ENCODE measurements around the gene TNFAIP8L3.

- TF ChIP-seq SP1 (IDR thresholded peaks at IDR 0.05) (no peak), EGR1 (IDR thresholded peaks at IDR 0.05; ENCODE audit: low read depth in 2 of 2) (no peak), RAD21 (IDR thresholded peaks at IDR 0.05) (no peak), YY1 (IDR thresholded peaks at IDR 0.05) (no peak), GABPA (IDR thresholded peaks at IDR 0.05 in 1 of 2, conservative IDR thresholded peaks at IDR 0.05 in 1 of 2) (no peak), FOXA1 (IDR thresholded peaks at IDR 0.05) (no peak), JUND (IDR thresholded peaks at IDR 0.05) (no peak), HNF4G (IDR thresholded peaks at IDR 0.05) (no peak), TAF1 (conservative IDR thresholded peaks at IDR 0.05) (no peak), RXRA (IDR thresholded peaks at IDR 0.05) (no peak)
- TF ChIP-seq, protein P1, sequence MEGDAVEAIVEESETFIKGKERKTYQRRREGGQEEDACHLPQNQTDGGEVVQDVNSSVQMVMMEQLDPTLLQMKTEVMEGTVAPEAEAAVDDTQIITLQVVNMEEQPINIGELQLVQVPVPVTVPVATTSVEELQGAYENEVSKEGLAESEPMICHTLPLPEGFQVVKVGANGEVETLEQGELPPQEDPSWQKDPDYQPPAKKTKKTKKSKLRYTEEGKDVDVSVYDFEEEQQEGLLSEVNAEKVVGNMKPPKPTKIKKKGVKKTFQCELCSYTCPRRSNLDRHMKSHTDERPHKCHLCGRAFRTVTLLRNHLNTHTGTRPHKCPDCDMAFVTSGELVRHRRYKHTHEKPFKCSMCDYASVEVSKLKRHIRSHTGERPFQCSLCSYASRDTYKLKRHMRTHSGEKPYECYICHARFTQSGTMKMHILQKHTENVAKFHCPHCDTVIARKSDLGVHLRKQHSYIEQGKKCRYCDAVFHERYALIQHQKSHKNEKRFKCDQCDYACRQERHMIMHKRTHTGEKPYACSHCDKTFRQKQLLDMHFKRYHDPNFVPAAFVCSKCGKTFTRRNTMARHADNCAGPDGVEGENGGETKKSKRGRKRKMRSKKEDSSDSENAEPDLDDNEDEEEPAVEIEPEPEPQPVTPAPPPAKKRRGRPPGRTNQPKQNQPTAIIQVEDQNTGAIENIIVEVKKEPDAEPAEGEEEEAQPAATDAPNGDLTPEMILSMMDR (IDR thresholded peaks at IDR 0.05; ENCODE audit: low read depth, low read length, missing input control), result no peak
- TF ChIP-seq, protein P2, sequence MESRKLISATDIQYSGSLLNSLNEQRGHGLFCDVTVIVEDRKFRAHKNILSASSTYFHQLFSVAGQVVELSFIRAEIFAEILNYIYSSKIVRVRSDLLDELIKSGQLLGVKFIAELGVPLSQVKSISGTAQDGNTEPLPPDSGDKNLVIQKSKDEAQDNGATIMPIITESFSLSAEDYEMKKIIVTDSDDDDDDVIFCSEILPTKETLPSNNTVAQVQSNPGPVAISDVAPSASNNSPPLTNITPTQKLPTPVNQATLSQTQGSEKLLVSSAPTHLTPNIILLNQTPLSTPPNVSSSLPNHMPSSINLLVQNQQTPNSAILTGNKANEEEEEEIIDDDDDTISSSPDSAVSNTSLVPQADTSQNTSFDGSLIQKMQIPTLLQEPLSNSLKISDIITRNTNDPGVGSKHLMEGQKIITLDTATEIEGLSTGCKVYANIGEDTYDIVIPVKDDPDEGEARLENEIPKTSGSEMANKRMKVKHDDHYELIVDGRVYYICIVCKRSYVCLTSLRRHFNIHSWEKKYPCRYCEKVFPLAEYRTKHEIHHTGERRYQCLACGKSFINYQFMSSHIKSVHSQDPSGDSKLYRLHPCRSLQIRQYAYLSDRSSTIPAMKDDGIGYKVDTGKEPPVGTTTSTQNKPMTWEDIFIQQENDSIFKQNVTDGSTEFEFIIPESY (IDR thresholded peaks at IDR 0.05), result no peak
- TF ChIP-seq, protein P3, sequence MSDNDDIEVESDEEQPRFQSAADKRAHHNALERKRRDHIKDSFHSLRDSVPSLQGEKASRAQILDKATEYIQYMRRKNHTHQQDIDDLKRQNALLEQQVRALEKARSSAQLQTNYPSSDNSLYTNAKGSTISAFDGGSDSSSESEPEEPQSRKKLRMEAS (IDR thresholded peaks at IDR 0.05), result no peak
Measured at GRCh38 chr15:51069983-51070382, 24.7 kb downstream of the TNFAIP8L3 start.

Measured in liver (tissue), 3 donors.